ENCODE data around the gene CPT1C.
A peak's percentile ranks its signal among the peaks of the same experiment; 100 is the strongest.

Gene CPT1C

DNA sequence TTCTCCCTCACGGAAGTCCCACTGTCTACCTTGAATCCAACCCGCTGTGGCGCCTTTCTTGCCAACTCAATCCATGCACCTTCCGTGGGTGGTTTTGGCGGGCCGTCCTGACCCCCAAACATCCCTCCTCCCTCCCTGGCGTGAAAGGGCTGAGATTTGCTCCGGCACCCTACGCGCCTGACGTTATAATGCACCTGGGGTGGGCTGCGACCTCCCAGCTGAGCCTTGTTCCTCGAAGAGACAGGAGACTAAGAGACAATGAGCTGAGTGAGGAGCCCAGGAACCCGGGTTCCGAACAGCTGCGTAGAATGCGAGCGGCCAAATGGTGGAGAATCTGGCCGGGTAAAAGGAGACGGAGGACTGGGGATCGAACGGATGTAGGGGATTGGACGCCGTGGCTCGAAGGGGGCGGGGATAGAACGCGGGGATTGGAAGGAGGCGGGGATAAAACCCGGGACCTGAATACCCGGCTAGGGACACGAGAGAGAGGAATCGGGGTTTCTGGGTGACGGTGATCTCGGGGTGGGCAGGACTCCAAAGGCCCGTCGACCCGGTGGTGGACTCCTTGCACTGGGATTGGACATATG is at the start of gene CPT1C:
Gene CPT1C, plus strand, starts transcription at position 461 of the 587 bp plus-strand sequence. CDS start 1,137 bp downstream, outside the sequence.
- DNase-seq, result peak; percentile 52 to 55

DNA sequence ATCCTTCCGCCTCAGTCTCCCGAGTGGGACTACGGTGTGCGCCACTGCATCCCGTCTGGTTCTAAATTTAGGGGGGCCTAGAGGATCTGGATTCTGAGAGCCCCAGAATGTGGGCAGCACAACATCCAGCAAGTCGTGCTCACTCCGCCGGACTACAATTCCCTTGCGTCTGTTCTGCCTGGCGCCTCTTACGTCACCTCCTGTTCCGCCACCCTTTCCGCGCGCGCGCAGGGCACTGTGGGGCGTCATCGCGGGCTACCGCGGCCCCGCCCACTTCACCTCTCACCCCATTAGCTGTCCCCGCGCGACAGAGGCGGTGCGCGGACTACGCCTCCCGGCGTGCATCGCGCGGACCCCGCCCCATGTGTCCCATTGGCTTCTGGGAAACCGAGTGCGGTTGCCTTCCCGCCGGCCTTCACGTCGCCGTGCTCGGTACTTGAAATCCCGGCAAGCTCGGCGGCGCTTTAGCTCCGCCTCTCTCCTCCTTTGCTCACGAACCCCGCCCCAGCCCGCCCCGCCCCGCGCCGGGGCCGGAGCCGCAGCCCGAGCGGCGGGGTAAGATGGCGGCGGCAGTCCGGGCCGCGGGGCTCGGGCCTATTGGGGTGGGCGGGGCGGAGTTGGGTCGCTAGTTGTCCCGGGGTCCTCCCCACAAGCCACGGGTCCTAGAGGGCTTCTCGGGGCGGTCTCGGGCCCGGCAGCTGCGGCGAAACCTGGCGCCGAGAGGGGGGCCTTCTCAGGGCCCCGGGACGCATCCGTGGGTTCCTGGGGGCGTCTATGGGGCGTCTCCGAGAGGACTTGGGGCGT is 49.0 kb upstream of the CPT1C start, which contains the start of gene SCAF1:
Gene SCAF1, plus strand, starts transcription at position 522 of the 804 bp plus-strand sequence. CDS start 2,818 bp downstream, outside the sequence.
- DNase-seq, result peak; percentile 98 to 99

- DNase-seq, result no peak
These were observed 48.4 kb upstream of the CPT1C start for GRCh38 chr19:49642492-49643035.

- DNase-seq, result no peak
These were observed 47.5 kb upstream of the CPT1C start for GRCh38 chr19:49643466-49643865.

- no peak for DNase-seq
These were observed 45.3 kb upstream of the CPT1C start for GRCh38 chr19:49645592-49645991.

GRCh38 chr19:49645995-49646394 is 44.9 kb upstream of the CPT1C start:
- DNase-seq, result no peak

DNA sequence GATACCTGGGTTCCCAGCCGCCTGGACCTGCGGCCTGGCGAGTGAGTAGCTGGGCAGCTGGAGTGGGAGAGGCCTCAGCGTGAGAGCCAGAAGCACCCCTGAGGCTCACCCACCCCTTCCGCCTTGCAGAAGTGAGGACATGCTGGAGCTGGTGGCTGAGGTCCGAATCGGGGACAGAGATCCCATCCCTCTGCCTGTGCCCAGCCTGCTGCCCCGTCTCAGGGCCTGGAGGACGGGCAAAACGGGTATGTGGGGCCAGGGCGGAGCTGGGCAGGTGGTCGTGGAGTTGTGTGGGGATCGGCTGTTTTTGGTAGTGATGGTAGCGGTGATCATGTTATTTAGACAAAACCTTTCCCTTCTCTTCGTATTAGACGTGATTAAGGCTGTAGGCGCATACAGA is 44.3 kb upstream of the CPT1C start:
- DNase-seq, result no peak

GRCh38 chr19:49651029-49651819 is 39.7 kb upstream of the CPT1C start:
- no peak for DNase-seq

DNA sequence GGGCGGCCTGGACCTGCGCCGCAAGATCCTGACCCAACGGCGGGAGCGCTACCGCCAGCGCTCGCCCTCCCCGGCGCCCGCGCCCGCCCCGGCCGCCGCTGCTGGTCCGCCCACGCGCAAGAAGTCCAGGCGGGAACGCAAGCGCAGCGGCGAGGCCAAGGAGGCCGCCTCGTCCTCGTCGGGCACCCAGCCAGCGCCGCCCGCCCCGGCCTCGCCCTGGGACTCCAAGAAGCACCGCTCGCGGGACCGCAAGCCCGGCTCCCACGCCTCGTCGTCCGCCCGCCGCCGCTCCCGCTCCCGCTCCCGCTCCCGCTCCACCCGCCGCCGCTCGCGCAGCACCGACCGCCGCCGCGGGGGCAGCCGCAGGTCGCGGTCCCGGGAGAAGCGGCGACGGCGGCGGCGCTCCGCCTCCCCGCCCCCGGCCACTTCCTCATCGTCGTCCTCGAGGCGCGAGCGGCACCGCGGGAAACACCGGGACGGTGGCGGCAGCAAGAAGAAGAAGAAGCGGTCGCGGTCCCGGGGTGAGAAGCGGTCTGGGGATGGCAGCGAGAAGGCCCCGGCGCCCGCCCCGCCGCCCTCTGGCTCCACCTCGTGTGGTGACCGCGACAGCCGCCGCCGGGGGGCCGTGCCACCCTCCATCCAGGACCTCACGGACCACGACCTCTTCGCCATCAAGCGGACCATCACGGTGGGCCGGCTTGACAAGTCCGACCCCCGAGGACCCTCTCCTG is 38.9 kb upstream of the CPT1C start:
- no peak for DNase-seq

DNA sequence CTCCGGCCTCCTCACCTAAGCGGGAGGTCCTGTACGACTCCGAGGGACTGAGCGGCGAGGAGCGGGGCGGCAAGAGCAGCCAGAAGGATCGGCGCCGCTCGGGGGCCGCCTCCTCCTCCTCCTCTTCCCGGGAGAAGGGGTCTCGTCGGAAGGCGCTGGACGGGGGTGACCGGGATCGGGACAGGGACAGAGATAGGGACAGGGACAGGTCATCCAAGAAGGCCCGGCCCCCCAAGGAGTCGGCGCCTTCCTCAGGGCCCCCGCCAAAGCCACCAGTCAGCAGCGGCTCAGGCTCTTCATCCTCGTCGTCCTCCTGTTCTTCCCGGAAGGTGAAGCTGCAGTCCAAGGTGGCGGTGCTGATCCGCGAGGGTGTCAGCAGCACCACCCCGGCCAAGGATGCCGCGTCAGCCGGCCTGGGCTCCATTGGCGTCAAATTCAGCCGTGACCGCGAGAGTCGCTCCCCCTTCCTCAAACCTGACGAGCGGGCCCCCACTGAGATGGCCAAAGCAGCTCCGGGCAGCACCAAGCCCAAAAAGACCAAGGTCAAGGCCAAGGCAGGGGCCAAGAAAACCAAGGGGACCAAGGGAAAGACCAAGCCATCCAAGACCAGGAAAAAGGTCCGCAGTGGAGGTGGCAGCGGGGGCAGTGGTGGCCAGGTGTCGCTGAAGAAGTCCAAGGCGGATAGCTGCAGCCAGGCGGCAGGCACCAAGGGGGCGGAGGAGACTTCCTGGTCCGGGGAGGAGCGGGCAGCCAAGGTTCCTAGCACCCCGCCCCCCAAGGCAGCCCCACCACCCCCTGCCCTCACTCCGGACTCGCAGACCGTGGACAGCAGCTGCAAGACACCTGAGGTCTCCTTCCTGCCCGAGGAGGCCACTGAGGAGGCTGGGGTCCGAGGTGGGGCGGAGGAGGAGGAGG is 38.1 kb upstream of the CPT1C start:
- DNase-seq, result no peak

GRCh38 chr19:49653466-49653806 is 37.5 kb upstream of the CPT1C start:
- DNase-seq, result no peak

DNA sequence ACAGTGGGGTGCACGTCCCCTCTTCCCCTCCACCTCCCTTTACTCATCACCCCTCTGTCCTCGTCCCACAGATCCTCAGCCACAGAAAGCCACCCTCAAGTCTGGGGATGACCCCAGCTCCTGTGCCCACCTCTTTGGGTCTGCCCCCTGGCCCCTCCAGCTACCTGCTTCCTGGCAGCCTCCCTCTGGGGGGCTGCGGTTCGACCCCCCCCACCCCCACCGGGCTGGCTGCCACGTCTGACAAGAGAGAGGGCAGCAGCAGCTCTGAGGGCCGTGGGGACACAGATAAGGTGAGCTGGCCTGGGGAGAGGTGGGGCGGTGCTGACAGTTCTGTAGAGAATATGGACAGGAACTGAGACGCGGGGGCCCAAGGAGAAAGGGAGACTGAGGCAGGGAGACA is 36.3 kb upstream of the CPT1C start:
- no peak for DNase-seq

DNA sequence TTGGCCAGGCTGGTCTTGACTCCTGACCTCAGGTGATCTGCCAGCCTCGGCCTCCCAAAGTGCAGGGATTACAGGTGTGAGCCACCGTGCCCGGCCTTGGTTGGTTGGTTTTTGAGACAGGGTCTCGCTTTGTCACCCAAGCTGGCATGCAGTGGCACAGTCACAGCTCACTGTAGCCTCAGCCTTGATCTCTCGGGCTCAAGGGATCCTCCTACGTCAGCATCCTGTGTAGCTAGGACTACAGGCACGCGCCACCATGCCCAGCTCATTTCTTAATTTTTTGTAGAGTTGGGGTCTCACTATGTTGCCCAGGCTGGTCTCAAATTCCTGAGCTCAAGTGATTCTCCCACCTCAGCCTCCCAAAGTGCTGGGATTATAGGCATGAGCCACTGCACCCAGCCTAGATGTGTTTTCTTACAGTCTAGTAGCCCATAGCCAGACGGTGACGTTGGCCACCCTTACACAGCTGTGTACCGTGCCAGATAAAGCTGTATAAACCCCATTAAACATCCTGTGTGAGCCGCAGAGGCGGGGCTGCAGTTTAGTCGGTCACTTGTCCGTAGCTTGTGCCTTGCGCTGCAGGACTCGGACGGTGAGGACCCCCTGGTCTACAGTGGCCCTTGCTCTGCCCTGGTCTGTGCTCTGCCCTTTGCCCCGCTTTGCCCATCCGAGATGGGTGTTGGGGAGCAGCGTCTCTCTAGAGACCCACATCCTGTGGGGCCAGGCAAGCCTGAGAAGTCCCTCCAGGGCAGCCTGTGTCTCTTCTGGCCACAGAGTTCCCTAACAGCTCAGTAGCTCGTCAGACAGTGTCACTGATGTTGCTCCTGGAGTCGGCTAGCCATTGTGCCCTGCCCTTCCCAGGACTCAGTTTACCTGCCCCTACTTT is 35.1 kb upstream of the CPT1C start:
- no peak for DNase-seq

- no peak for DNase-seq
These were observed 34.3 kb upstream of the CPT1C start for GRCh38 chr19:49656456-49657109.

DNA sequence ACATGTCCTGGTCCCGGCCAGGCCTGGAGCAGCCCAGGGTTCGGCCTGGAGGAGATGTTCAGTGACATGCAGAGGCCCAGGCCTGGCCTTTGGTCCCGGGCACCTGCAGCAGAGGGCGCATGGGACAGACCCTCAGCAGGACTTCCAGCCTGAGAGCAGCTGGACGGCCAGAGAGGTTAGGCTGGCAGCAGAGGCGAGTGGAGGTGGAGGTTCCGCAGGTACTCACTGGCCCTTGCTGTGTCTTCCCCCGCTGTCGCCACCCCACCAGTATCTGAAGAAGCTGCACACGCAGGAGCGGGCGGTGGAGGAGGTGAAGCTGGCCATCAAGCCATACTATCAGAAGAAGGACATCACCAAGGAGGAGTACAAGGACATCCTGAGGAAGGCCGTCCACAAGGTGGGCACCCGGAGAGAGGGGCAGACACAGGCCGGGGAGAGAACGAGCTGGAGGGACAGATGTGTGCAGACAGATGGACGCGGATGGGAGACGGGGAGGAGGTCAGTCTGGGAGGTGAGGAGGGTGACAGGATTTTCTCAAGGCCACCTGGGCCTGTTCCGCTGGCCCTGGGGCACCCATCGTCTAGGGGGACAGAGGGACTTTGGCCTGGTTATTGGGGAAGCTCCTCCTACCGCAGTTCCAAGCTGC is 33.3 kb upstream of the CPT1C start:
- no peak for DNase-seq

DNA sequence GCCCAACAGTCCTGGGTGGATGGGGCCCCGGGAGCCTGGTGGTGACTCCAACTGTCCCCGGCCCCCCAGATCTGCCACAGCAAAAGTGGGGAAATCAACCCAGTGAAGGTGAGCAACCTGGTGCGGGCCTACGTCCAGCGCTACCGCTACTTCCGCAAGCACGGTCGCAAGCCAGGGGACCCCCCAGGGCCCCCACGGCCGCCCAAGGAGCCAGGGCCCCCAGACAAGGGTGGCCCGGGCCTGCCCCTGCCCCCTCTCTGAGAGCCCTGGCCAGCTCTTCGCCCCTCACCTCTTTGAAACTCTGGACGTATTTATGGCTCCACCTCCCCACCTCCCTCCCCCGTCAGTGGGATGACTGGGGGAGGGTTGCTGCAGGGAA is 32.8 kb upstream of the CPT1C start:
- DNase-seq, result no peak

DNA sequence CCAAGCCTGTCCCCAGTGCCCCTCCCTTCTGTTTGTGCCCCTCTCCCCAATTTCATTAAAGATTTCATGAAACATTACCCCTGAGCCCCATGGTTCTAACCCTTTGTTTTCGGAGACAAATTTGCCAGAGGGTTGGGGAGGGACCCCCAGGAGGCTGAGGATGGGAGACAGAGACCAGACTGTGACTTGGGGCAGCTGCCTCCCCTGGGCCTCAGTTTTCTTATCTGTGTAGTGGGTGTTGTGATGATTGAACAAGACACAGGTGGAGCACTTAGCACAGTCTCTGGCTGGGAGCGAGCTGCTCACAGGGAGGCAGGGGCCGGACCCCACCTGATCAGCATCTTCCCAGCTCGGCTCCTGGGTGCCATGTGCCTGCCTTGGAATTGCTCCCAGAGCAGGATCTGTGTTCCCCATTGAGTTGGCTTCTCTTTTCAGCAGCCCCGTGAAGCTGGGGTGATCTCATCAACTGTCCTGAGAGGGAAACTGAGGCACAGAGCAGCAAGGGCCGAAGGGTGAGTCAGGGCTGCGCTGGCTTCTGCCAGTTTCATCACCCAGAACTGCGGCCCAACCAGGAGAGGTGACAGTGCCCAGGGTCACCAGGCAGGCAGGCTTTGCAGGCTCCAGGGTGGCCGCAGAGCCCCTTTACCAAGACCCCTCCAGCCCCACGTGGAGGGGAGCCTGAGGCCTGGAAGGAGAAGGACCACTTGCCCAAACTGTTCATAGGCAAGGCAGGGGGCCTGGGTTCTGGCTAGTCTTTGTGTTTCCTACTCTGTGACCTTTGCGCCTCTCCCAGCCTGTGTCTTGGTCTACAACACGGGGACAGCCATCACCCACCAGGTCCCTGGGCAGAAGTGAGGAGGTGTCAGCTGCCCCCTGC is 32.1 kb upstream of the CPT1C start:
- no peak for DNase-seq

DNA sequence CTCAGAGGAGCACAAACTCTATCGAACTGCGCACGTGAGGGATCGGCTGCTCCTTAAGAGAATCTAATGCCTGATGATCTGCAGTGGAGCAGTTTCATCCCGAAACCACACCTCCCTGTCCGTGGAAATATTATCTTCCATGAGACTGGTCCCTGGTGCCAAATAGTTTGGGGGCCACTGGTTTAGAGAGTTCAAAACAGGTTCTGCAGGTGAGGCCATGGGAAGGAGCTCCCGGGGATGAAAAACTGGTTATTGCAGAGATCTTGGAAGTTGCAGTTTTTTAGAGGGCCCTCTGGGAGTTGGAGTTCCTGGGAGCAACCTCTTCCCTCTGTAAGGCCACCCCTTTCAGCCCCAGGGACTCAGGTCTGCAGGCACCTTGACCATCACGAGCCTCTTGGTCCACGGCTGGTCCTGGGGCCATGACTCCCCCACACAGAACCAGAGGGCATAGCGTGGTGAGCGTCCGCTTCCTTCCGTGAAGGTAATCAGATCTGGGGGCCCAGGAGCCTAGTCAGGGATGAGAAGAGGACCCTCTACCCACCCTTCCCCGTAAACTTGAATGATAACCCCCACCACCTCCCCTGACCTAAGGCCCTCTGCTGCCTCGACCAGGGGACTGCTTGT is 30.5 kb upstream of the CPT1C start:
- DNase-seq, result no peak

Measured in stimulated activated CD4-positive, alpha-beta T cell treated with anti-CD3 and anti-CD28 coated beads, Interleukin-4, amount 100 ng/mL, for 4 hours (primary cell).